GM21717 (cell line): ENCODE data around the gene MYL5.
"Not testable (repeated sequence)": the region's sequence is repeated elsewhere in the genome, so short reads cannot be mapped to it uniquely, and the experiment has no call there.

ENCODE experiments used
- ATAC-seq: cut with Tn5 transposase; IDR thresholded peaks from one replicate; pipeline ENCODE4 v1.9.1; 2021; ENCODE audit warnings: mild to moderate bottlenecking, moderate library complexity; ENCODE audit not compliant: unreplicated experiment

MYL5 gene

DNA sequence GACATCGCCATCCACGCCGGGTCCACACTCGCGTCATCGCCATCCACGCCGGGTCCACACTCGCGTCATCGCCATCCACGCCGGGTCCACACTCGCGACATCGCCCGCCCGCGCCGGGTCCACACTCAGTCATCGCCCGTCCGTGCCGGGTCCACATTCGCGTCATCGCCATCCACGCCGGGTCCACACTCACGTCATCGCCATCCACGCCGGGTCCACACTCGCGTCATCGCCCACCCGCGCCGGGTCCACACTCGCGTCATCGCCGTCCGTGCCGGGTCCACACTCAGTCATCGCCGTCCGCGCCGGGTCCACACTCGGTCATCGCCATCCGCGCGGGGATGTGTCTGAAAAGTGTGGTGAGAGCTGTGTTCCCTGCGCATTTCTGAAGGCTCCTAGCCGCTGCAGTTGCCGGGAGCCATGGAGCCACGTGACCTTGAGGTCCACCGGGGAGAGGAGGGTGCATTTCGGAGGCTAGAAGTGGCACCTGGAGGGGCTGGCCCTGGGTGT, 48.6 kb downstream of the MYL5 start:
- ATAC-seq = no peak

- no peak for ATAC-seq
Observed at GRCh38 chr4:723751-724530, 49.6 kb downstream of the MYL5 start.

GRCh38 chr4:725391-726234, 51.3 kb downstream of the MYL5 start:
- no peak for ATAC-seq

GRCh38 chr4:726235-726787, 52.0 kb downstream of the MYL5 start:
- ATAC-seq = no peak

DNA sequence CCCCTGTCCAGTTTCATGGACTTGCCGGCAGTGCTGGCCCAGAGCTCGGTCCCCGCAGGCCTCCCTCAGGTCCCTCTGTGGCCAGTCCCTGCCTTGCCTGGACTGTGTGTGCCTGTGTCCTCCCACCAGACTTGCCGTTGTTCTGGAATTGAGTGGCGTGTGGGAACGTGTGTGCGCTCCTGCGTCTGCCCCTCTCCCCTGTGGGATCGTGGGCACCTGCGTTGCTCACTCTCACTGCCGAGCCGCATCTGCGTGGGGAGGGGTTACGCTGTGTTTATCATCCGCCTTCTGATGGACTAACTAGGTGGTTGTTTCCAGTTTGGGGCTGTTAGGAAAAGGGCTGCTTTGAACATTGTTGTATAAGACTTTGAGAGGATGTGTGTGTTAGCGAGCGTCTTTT, 52.5 kb downstream of the MYL5 start:
- no peak for ATAC-seq

DNA sequence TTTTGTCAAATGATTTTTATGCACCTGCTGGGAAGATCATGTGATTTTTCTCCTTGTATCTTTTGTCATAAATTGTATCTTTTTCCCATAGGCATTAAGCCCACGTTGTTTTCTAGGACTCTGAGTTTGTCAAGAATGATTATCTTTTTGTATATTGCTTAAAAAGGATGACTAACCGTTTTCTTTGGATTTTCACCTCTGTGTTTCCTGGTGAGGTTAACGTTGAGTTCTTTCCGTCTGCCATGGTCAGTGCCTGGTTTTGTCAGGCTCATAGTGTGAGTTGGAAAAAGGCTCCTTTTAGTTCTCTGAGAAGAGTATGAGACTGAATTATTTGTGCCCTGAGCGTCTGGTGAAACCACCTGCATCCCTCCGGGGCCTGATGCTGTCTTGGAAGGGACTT, 53.2 kb downstream of the MYL5 start:
- no peak for ATAC-seq

DNA sequence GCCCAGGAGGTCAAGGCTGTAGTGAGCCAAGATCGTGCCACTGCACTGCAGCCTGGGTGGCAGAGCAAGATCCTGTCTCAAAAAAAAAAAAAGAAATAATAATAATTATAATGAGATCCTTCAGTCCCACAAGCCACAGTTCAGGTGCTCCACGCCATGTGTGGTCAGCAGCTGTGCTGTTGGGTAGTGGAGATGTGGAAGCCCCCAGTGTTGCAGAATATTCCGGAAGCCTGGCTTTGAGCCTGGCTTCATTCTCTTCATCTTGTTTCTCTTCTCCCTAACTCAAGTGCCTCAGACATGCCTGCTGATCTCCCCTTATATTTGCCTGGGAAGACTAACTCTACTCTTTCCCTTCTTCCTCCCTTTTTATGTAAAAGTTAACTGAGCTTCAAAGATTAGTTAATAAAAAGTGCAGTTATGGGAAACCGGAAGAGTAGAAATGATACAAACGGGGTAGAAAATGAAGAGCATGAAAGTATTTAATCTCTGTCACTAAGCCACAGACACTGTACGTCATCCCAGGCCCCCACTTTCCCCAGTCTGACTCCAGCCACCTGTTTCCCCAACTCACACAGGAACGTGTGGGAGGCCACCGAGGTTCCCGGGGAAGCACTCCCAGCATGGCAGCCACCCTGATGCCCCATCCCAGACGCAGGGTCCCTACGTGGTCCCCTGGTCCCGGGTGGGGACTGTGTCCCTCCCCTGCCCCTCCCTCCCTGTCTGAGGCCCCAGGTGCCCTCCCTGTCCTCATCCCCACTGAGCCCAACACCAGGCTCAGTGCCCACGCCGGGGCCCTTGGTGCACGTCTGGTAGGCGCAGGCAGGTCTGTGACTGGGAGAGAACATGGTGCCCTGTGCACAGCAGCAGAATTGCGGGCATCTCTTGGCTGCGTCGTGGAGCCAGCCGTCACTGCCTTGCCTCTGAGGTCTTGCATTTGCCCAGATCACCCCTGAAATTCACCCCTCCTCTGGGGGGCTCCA, 55.3 kb downstream of the MYL5 start:
- no peak for ATAC-seq

DNA sequence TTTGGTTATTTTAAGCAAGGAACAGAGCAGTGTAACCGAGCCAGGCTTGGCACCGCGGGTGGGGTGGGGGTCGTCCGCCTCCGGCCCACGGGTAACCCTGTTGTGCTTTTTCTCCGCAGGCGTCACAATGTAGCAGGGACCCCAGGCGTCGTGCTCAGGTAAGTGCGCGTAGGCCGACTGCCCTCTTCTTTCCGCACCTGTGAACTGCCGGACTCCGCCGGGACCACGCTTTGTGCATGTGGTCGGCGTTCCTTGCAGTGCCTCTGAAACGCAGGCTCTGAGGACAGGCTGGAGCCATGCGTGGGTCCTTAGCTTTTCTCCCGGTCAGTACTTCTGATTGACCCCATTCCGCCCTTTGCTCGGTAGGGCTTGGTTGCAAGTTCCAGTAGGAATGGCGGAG, 56.2 kb downstream of the MYL5 start:
- ATAC-seq = no peak

DNA sequence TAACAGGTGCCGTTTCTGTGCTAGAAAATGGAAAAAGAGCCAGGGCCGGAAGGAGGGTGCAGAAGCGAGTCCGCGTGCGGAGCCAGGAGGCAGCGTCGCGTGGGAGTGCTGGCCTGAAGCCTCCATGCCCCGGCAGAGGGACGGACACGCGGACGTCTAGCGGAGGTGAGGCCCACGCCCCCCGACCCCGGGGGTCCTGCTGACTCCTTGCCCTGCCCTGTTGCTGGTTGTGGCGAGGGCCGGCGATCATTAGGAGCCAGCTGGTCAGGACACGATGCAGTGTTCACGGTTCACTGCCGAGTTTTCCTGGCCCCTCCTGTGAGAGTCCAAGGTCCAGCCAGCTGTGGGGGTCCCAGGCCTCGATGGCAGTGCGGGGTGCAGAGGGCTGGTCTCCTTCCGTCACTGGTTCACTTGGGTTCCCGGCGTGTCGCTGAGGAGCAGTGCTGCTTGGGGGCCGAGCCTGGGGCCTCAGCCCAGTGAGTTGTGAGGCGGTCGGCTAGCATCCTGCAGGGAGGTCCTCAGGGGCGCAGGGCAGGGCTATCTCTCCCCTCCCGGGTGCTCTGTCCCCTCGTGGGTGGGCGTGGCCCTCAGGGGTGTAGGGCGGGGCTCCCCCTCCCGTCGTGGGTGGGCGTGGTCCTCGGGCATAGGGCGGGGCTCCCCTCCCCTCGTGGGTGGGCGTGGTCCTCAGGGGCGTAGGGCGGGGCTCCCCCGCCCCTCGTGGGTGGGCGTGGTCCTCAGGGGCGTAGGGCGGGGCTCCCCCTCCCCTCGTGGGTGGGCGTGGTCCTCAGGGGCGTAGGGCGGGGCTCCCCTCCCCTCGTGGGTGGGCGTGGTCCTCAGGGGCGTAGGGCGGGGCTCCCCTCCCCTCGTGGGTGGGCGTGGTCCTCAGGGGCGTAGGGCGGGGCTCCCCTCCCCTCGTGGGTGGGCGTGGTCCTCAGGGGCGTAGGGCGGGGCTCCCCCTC, 56.9 kb downstream of the MYL5 start:
- not testable (repeated sequence) for ATAC-seq
